Effector memory CD8-positive, alpha-beta T cell (primary cell): ENCODE measurements around the gene NOS1AP.

ENCODE experiments used
- ATAC-seq: fragments of 150-1000 bp; cut with Tn5 transposase; replicated peaks from 2 replicates; pipeline ENCODE4 v1.10.0; 2021; ENCODE audit warnings: mild to moderate bottlenecking, moderate library complexity
- DNase-seq, 3 experiments: peaks; one replicate each; pipeline ENCODE4 v3.0.0; 2021
- H3K27ac Mint-ChIP-seq, 2 donors: one replicate each; pipeline ENCODE4 v1.8.0; 2022; ENCODE audit warnings: mild to moderate bottlenecking in 2 of 2, mixed read lengths in 2 of 2, moderate library complexity in 2 of 2
- H3K27me3 Mint-ChIP-seq, 2 donors: one replicate each; pipeline ENCODE4 v1.8.0; 2022; ENCODE audit warnings: mixed read lengths in 2 of 2
- H3K36me3 Mint-ChIP-seq: one replicate; pipeline ENCODE4 v1.8.0; 2022; ENCODE audit warnings: mild to moderate bottlenecking, moderate library complexity, mixed read lengths; ENCODE audit not compliant: insufficient read depth
- H3K4me1 Mint-ChIP-seq, 2 donors: one replicate each; pipeline ENCODE4 v1.8.0; 2022; ENCODE audit warnings: low read depth in 2 of 2, mixed read lengths in 2 of 2
- H3K4me3 Mint-ChIP-seq, 2 donors: one replicate each; pipeline ENCODE4 v1.8.0; 2022; ENCODE audit warnings: mild to moderate bottlenecking in 2 of 2, mixed read lengths in 2 of 2, moderate library complexity in 2 of 2
- H3K9me3 Mint-ChIP-seq, 2 donors: one replicate each; pipeline ENCODE4 v1.8.0; 2022; ENCODE audit warnings: mixed read lengths in 2 of 2

The NOS1AP gene

DNA sequence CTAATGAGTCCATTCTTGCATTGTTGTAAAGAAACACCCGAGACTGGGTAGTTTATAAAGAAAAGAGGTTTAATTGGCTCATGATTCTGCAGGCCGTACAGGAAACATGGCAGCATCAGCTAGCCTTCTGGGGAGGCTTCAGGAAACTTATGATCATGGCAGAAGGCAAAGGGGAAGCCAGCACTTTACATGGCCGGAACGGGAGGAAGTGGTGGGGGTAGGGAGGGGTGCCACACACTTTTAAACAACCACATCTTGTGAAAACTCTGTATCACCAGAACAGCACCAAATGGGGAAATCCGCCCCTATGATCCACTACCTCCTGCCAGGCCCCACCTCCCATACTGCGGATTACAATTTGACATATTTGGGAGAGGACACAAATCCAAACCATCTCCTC is 43.9 kb downstream of the NOS1AP start:
- no peaks in the 10 kb centered on the region for H3K36me3 Mint-ChIP-seq
- H3K27ac Mint-ChIP-seq: no peak overlapping the region
- no peak overlapping the region for H3K4me3 Mint-ChIP-seq
- H3K4me1 Mint-ChIP-seq: peaks cover 2 to 9% of the 10 kb centered on the region in 2 donors
- ATAC-seq (no peak), DNase-seq (no peak)
- H3K27me3 Mint-ChIP-seq: peaks cover 57 to 86% of the 10 kb centered on the region in 2 donors
- no peaks in the 10 kb centered on the region for H3K9me3 Mint-ChIP-seq

DNA sequence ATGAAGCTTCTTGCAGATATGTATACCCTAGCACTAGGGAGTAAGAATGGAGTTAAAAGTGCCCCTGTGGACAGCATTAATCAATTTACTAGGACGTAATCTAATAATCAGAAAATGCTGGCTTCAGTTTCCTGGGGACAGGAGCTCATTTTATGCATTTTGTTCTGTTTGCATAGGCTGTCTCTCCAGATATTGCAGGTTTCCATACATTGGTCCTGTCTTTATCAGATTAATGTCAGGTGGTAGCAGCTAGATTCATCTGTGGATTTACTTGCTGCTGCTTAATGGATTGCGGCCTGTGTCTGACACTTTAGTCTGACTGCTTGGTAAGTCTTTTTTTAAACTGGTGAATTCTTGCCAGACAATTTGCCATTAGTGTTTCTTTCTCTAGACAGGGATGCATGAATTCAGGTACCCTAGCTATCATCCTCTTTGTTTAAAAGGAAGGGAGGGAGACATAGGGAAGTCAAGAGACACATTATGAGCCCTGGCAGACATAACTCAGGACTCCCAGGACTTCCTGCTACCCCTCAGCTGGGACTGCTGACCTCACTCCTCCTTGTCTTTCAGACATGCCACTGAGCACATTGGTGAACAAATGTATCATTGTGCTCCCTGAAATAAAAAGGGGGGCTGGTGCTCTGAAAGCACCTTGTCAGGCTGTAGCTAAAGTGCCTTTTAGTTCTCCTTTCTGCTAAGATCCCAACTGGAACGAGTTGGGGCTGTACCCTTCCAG is 47.7 kb downstream of the NOS1AP start:
- no peaks in the 10 kb centered on the region for H3K9me3 Mint-ChIP-seq
- H3K36me3 Mint-ChIP-seq: no peaks in the 10 kb centered on the region
- no peak overlapping the region for H3K27ac Mint-ChIP-seq
- peaks cover 28 to 66% of the 10 kb centered on the region in 2 donors for H3K27me3 Mint-ChIP-seq
- no peak for DNase-seq
- no peak overlapping the region for H3K4me3 Mint-ChIP-seq
- no peak for ATAC-seq
- peaks cover 2 to 9% of the 10 kb centered on the region in 2 donors for H3K4me1 Mint-ChIP-seq

DNA sequence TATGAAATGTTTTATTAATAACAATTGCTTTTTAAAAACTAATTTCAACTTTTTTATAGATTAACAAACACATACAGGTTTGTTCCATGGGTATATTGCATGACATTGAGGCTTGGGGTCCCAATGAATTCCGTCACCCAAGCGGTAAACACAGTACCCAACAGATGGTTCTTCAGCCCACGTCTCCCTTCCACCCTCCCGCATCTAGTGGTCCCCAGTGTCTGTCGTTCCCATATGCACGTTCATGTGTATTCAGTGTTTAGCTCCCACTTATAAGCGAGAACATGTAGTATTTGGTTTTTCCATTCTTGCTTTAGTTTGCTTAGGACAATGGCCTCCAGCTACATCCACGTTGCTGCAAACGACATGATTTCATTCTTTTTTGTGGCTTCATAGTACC is 48.6 kb downstream of the NOS1AP start:
- Mint-ChIP-seq H3K4me1 (peaks cover 2 to 9% of the 10 kb centered on the region in 2 donors), H3K4me3 (no peak overlapping the region), H3K27ac (no peak overlapping the region), H3K9me3 (no peaks in the 10 kb centered on the region), H3K36me3 (no peaks in the 10 kb centered on the region), H3K27me3 (peaks cover 21 to 57% of the 10 kb centered on the region in 2 donors)
- DNase-seq (no peak), ATAC-seq (no peak)

DNA sequence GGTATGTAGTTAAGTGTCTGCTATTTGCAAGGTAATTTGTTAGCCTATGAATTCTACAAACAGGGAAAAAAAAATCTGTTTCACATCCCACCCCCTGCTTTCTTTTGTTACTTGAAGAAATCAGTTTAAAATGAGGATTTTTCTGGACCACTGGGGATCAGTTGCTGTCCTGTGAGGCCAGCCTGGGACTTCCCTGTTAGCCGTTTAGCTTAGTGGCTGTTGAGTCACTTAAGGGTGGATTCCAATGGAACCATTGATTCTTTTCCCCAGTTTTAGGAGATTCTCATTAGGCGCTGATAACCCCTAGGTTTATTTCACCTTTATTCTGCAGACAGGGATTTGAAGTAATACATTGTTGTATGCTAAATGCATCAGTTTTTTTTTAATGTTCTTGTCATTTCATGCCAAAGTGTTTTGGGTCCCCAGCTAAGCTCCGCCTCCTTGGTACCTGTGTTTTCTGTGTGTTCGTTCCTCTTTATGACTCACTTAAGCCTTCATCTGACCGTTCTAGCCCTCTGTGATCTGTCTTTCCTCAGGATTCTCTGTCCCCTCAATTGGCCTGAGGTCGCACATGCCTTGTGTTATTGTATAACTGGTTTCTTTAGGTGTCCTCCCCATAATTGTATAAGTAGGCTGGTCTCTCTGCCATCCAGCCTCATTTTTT is 59.3 kb downstream of the NOS1AP start:
- Mint-ChIP-seq H3K27ac (no peak overlapping the region), H3K4me3 (no peak overlapping the region), H3K9me3 (no peaks in the 10 kb centered on the region), H3K36me3 (no peaks in the 10 kb centered on the region), H3K4me1 (no peaks in the 10 kb centered on the region), H3K27me3 (peaks cover 62 to 77% of the 10 kb centered on the region in 2 donors)
- ATAC-seq (no peak), DNase-seq (no peak)

DNA sequence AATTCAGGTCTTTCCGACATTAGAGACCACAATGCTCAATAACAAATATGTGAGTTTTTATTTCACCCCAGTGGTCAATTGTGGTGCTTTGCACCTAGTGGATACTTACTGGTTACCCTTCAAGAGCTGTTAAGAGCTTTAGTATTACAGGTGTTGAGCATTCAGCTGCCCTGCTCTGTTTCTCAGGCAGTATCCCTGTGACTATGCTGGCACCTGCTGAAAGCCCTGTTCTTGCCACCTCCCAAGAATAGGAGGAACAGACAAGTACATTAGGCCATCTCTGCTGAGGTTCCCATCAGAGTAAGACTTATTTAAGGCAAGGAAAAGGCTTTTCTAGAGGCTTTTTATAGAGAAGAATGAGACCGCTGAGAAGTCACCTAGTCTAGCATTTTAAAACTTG is 60.8 kb downstream of the NOS1AP start:
- no peak overlapping the region for H3K27ac Mint-ChIP-seq
- H3K27me3 Mint-ChIP-seq: peaks cover 52 to 77% of the 10 kb centered on the region in 2 donors
- no peak overlapping the region for H3K4me3 Mint-ChIP-seq
- DNase-seq (no peak), ATAC-seq (no peak)
- no peaks in the 10 kb centered on the region for H3K4me1 Mint-ChIP-seq
- H3K9me3 Mint-ChIP-seq: no peaks in the 10 kb centered on the region
- no peaks in the 10 kb centered on the region for H3K36me3 Mint-ChIP-seq

DNA sequence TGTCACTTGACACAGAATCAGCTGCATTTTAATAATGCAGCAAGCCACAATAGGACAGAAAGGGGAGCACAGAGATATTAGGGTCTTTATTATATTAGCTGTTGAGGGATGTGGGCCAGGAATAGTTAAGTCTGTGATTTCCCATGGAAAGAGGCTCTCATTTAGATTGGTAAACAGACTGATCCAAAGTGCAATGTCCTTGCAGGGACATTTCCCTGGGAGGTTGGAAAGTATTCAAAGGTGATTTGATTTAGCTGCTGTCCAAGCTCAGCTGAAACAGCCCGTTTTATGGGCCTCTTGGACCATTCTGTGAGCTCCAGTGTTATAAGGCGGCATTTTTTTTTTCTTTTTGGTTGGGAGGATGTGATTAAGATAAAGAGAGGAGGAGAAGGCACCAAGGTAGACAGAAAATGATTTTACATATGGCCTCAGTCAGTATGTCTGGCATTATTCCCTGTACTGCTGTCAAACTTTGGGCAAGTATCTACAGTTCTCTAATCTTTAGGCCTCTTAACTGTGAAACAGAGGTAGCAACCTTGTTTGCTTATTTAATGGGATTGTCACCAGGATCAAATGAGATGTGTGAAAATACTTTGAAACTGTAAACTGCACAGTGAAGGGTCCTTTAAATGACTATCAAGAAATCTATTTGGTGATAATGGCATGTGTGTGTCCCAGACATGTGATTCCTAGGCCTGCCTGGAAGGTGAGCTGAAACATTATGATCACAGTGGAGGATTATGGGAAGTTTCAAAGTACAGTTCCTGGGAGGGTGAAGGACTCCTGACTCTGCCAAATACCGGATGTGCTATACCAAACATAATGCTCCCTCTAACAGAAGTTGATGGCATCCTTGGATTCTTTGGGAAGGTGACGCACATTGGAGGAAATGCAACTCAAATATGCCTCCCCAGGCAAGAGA is 62.2 kb downstream of the NOS1AP start:
- Mint-ChIP-seq H3K4me1 (no peaks in the 10 kb centered on the region), H3K4me3 (no peak overlapping the region), H3K27ac (no peak overlapping the region), H3K36me3 (no peaks in the 10 kb centered on the region), H3K27me3 (peaks cover 48 to 73% of the 10 kb centered on the region in 2 donors), H3K9me3 (no peaks in the 10 kb centered on the region)
- DNase-seq (no peak), ATAC-seq (no peak)

DNA sequence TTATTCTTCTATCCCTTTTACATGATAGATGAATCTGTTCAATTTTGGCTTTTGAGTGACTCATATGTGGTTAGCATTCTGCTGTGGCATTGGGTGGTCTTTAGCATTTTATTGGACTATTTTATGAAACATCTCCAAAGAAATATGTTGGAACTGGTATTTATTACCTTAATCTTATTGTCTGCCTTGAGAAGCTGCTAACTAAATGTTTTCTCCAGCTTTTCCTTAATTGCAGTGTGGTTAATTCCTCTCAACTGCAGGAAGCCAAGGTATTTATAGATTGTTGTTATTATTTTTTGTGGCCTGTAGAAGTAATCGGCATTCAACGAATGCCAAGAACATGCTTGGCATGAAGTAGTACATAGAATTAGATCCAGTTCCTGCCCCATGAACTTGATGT is 64.1 kb downstream of the NOS1AP start:
- H3K9me3 Mint-ChIP-seq: no peaks in the 10 kb centered on the region
- H3K4me1 Mint-ChIP-seq: no peaks in the 10 kb centered on the region
- H3K4me3 Mint-ChIP-seq: no peak overlapping the region
- H3K27me3 Mint-ChIP-seq: peaks cover 51 to 80% of the 10 kb centered on the region in 2 donors
- H3K36me3 Mint-ChIP-seq: no peaks in the 10 kb centered on the region
- H3K27ac Mint-ChIP-seq: no peak overlapping the region
- DNase-seq (no peak), ATAC-seq (no peak)

DNA sequence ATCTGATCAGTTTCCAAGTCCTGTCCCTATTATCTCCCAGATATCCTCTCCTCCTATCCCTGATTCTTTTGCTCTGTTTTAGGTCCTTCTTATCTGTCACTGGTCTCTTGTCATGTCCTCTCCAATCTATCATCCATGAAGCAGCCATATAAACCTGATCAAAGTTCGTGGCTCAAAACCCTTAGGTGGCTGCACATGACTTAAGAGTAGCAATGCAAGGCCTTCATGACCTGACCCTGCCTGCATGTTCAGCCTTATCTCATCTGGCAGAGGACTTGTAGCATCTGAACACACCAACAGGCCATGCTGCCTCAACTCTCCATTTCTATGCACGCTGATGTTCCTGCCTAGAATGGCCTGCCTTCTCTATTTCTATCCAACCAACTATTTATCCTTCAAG is 65.2 kb downstream of the NOS1AP start:
- ATAC-seq (no peak), DNase-seq (no peak)
- Mint-ChIP-seq H3K27me3 (peaks cover 46 to 78% of the 10 kb centered on the region in 2 donors), H3K4me1 (no peaks in the 10 kb centered on the region), H3K9me3 (no peaks in the 10 kb centered on the region), H3K36me3 (no peaks in the 10 kb centered on the region), H3K27ac (no peak overlapping the region), H3K4me3 (no peak overlapping the region)

DNA sequence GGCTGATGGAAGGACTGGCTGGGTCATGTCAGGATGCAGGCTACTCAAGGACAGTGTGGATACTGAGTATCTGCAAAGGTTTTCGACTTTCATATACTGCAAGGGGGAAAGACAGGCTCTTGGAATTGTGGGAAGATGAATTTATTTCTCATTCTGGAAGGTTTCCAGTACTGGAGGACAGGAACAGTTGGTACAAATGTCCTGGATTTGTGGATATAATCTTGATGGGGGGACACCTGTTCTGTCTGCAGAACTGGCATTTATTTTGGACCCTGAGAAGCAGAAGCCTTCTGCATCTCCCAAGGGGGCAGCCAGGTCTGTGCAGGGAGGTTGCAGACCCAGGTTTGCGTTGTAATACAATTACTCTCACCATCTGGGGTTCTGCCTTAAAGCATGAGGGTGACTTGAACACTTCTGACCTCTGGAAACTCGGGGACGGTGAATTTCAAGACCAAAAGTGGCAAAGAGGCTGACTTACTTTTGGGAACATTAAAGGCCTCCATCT is 65.8 kb downstream of the NOS1AP start:
- H3K27ac Mint-ChIP-seq: no peak overlapping the region
- ATAC-seq (no peak), DNase-seq (no peak)
- H3K4me3 Mint-ChIP-seq: no peak overlapping the region
- no peaks in the 10 kb centered on the region for H3K4me1 Mint-ChIP-seq
- H3K36me3 Mint-ChIP-seq: no peaks in the 10 kb centered on the region
- no peaks in the 10 kb centered on the region for H3K9me3 Mint-ChIP-seq
- peaks cover 40 to 76% of the 10 kb centered on the region in 2 donors for H3K27me3 Mint-ChIP-seq

DNA sequence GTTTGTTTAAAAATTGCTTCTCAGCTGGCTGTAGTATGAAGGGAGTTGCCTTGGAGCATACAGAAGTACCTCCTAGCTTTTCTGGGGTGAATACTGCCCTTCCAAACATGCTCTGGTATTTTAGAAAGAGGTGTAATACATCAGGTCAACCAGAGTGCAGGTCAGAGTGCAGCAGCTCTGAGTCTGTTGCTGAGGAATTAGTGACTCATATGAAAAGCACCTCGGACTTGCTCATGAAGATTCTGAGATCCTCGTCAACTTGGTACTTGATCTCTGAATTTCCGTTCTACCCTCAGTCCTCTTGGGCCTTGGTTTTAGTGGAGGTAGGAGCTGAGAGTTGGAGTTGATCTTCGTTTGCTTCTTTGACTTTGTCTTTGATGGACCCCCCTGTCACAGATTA is 67.3 kb downstream of the NOS1AP start:
- H3K36me3 Mint-ChIP-seq: no peaks in the 10 kb centered on the region
- DNase-seq (no peak), ATAC-seq (no peak)
- no peak overlapping the region for H3K27ac Mint-ChIP-seq
- no peak overlapping the region for H3K4me3 Mint-ChIP-seq
- H3K9me3 Mint-ChIP-seq: no peaks in the 10 kb centered on the region
- H3K27me3 Mint-ChIP-seq: peaks cover 40 to 75% of the 10 kb centered on the region in 2 donors
- H3K4me1 Mint-ChIP-seq: no peaks in the 10 kb centered on the region

DNA sequence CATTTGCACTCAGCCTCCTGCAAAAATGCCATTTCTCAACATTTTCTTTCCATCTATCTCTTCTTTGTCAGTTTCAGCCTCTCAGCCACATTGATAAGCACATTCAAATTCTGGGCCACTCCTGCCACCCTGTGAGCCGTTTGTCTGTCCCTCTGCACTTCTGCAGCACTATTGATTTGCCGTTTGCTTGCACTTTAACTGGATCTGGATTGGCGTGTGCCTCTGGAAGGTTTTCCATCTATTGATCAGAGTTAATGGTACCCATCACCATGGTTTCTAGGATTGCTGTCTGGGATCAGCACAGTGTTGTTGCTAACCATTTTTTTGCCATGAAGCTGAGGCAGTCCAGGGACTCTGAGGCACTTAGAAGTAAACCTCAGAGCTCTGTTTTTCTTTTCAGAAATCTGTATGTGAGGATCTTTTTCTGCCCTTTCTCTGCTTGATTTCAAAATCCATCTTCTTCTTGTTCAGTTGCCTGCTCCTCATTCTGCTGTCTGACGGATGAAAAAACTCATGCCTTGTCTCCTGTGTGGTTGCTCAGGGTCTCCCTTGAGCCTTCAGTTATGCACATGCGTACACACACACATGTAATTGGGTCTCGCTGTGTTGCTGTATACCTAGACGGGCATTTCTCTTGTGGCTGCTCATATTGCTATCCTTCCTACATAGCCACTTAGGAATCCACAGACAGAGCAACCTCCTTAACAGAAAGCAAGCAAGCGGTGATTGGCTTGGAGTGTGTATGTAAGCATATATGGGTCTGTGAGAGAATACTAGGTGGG is 67.9 kb downstream of the NOS1AP start:
- ATAC-seq (no peak), DNase-seq (no peak)
- Mint-ChIP-seq H3K27me3 (peaks cover 37 to 75% of the 10 kb centered on the region in 2 donors), H3K4me1 (no peaks in the 10 kb centered on the region), H3K27ac (no peak overlapping the region), H3K36me3 (no peaks in the 10 kb centered on the region), H3K9me3 (no peaks in the 10 kb centered on the region), H3K4me3 (no peak overlapping the region)

DNA sequence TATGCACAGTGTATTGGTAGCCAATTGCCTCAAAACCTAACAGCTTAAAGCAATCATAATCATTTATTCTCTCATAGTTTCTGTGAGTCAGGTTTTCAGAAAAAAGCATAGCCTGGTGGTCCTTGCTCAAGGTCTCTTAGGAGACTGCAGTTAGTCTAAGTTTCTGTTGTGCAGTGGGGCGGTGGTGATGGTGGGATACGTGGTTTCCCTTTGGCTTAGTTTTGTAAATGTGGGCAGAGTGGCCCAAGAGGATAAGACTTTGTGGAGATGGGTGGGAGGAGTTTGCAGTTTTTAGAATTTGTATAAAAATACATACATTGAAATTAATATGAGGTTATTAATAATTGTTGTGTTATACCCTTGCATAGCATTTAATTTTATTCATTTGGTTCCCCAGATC is 68.6 kb downstream of the NOS1AP start:
- DNase-seq (no peak), ATAC-seq (no peak)
- Mint-ChIP-seq H3K27me3 (peaks cover 36 to 75% of the 10 kb centered on the region in 2 donors), H3K4me3 (no peak overlapping the region), H3K9me3 (no peaks in the 10 kb centered on the region), H3K4me1 (no peaks in the 10 kb centered on the region), H3K27ac (no peak overlapping the region), H3K36me3 (no peaks in the 10 kb centered on the region)
